BJ (cell line): ENCODE results near the gene TFAM. TPM values are rescaled to one million over a fixed set of nuclear protein-coding genes. Genes with fewer than 3 reads are reported as not detected.

Experiments
- CTCF ChIA-PET: fragments of 350-600 bp; formaldehyde crosslinking; extraction: SDS; loops from one replicate; lab custom pipeline; 2021; ENCODE audit warnings: antibody characterized with exemption, inconsistent platforms; lab: Yijun Ruan, JAX
- POLR2A ChIA-PET: fragments of 300-600 bp; sonication (Branson Sonifier 250); formaldehyde crosslinking; extraction: SDS; loops from one replicate; lab custom pipeline; 2021; ENCODE audit warnings: antibody characterized with exemption; lab: Charles Lee
- DNase-seq: peaks from one replicate; pipeline ENCODE4 v3.0.0-alpha.2; 2011; ENCODE audit warnings: low read depth
- H3K27me3 ChIP-seq: 2 replicates; pipeline ENCODE4 v1.6.0; 2011; ENCODE audit warnings: low read length; ENCODE audit not compliant: control insufficient read depth, insufficient read depth
- H3K36me3 ChIP-seq: 2 replicates; pipeline ENCODE4 v1.5.1; 2011; ENCODE audit warnings: low read length; ENCODE audit not compliant: control insufficient read depth, insufficient read depth
- H3K4me3 ChIP-seq: 2 replicates; pipeline ENCODE4 v1.5.1; 2011; ENCODE audit warnings: low read depth, mild to moderate bottlenecking, control low read depth, low read length
- CTCF ChIP-seq: IDR thresholded peaks from 2 replicates; pipeline ENCODE4 v1.5.1; 2011; ENCODE audit warnings: low read depth, mild to moderate bottlenecking, control low read depth, inconsistent platforms, low read length, moderate library complexity; ENCODE audit not compliant: insufficient read depth
- polyA plus RNA-seq: library from polyadenylated mRNA; depleted of rRNA; stranded (reverse); fragments of >200 nt; gene quantifications from 2 replicates; pipeline ENCODE4 v1.2.3, GENCODE V29; 2011

TFAM gene
- polyA plus RNA-seq, 1 experiment = 9.0 TPM

GRCh38 chr10:58431903-58432302, 46.7 kb downstream of the TFAM start:
- Histone ChIP-seq H3K27me3 (no peaks in the 10 kb centered on the region), H3K36me3 (no peaks in the 10 kb centered on the region), H3K4me3 (no peak overlapping the region)
- ChIA-PET CTCF (interaction anchor here (0.9 kb wide), 1 partner anchor 11 kb away, joined by 3 read pairs; no protein-coding TSS in a partner anchor), POLR2A (no interaction called here)
- TF ChIP-seq CTCF = no peak
- DNase-seq = no peak

- Histone ChIP-seq H3K27me3 (no peaks in the 10 kb centered on the region), H3K36me3 (no peaks in the 10 kb centered on the region), H3K4me3 (no peak overlapping the region)
- ChIA-PET CTCF (interaction anchor here (0.7 kb wide), 1 partner anchor 19 kb away, joined by 3 read pairs; no protein-coding TSS in a partner anchor), POLR2A (no interaction called here)
- TF ChIP-seq CTCF = no peak
- DNase-seq = no peak
Observed at GRCh38 chr10:58433066-58433465, 47.9 kb downstream of the TFAM start.

GRCh38 chr10:58433571-58433970, 48.4 kb downstream of the TFAM start:
- no peak for DNase-seq
- Histone ChIP-seq H3K27me3 (no peaks in the 10 kb centered on the region), H3K36me3 (no peaks in the 10 kb centered on the region), H3K4me3 (no peak overlapping the region)
- CTCF ChIA-PET = interaction anchor here (0.7 kb wide), 1 partner anchor 19 kb away, joined by 3 read pairs; no protein-coding TSS in a partner anchor
- POLR2A ChIA-PET = no interaction called here
- TF ChIP-seq CTCF = no peak

GRCh38 chr10:58435297-58435985, 50.2 kb downstream of the TFAM start:
- ChIA-PET CTCF (interaction anchor here (0.6 to 1.5 kb wide), 7 partner anchors 9 to 95 kb away, joined by 3 to 10 read pairs (median 3); no protein-coding TSS in a partner anchor), POLR2A (interaction anchor here (0.7 kb wide), 1 partner anchor 341 kb away, joined by 3 read pairs; no protein-coding TSS in a partner anchor)
- Histone ChIP-seq H3K4me3 (no peak overlapping the region), H3K27me3 (no peaks in the 10 kb centered on the region), H3K36me3 (no peaks in the 10 kb centered on the region)
- DNase-seq = peak; percentile 98
- TF ChIP-seq CTCF = 0 out of 2 replicates have a peak, but pooled peaks have one; percentile 26

- ChIA-PET POLR2A (no interaction called here), CTCF (interaction anchor here (1.3 kb wide), 1 partner anchor 8 kb away, joined by 3 read pairs; no protein-coding TSS in a partner anchor)
- DNase-seq = no peak
- Histone ChIP-seq H3K36me3 (no peaks in the 10 kb centered on the region), H3K27me3 (no peaks in the 10 kb centered on the region), H3K4me3 (no peak overlapping the region)
- no peak for TF ChIP-seq CTCF
Observed at GRCh38 chr10:58436071-58436470, 50.9 kb downstream of the TFAM start.
